ENCODE measurements around the gene KRTAP4-7.

GRCh38 chr17:41121742-41122141 is 37.8 kb downstream of the KRTAP4-7 start:
- TF ChIP-seq CTCF (IDR thresholded peaks at IDR 0.05): no peak
- no peak for TF ChIP-seq POLR2AphosphoS5 (IDR thresholded peaks at IDR 0.05)
- no peak for TF ChIP-seq EP300 (IDR thresholded peaks at IDR 0.05)
- no peak for TF ChIP-seq POLR2A (IDR thresholded peaks at IDR 0.05)
